Right lobe of liver (tissue), 4 donors: Measurements from ENCODE around the gene LDHAL6A.

Experiments
- CTCF ChIP-seq, 4 donors: fragments of 200-600 bp in 3 of 4; fragments of 450-650 bp in 1 of 4; IDR thresholded peaks; one replicate each; pipeline versions ENCODE4 v1.5.1 to v1.8.0; 2016 to 2022; ENCODE audit warnings: antibody characterized with exemption in 4 of 4, mild to moderate bottlenecking in 2 of 4
- POLR2A ChIP-seq: fragments of 450-650 bp; IDR thresholded peaks from one replicate; pipeline ENCODE4 v1.6.1; 2017; ENCODE audit warnings: antibody characterized with exemption, mild to moderate bottlenecking
- donor health status: DM: no; HTN: no; CAD: no.
- donor health status: DM: no; HTN: no; CAD: no.
- donor health status: DM: no; HTN: yes; CAD: no.

- TF ChIP-seq CTCF (IDR thresholded peaks at IDR 0.05) (no peak), POLR2A (no peak)
Observed at GRCh38 chr11:18429332-18429731, 26.3 kb upstream of the LDHAL6A start.
